ENCODE results near the gene PDAP1.
"Not testable (repeated sequence)": the region's sequence is repeated elsewhere in the genome, so short reads cannot be mapped to it uniquely, and the experiment has no call there.

PDAP1 gene

DNA sequence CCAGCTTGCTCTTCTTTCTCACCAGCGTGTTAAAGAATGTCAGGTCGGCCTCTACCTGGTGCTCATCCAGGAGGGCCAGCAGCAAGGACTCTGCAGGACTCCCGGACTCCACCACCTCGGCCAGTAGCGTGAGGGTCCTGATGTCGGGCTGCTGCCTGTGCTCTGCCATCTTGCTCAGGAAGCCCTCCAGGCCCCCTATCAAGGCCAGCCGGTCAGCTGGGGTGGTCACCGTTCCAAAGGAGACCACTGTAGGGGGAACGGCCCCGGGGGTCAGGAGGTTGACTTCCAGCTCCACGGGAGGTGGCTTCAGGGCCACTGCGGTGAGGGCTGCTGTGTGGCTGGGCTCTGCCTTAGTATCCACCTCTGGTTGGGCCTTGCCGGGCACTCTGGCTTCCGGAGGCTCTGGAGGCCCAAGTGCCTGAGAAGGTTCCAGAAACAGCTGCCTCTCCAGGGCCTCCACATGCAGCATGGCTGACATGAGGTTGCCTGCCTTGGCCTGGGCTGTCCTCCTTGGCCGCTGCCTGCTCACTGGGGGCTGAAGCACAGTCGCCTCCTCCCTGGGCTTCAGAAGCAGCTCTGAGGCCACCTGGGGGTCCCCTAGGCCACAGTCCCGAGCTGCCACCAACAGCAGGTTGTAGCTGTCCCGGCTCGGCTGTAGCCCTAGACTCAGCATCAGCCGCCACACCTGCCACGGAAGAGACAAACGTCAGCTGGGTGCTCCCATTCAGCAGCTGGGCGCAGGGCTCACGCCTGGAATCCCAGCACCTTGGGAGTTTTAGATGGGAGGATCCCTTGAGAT, 16.7 kb upstream of the PDAP1 start:
- no peak for DNase-seq

DNA sequence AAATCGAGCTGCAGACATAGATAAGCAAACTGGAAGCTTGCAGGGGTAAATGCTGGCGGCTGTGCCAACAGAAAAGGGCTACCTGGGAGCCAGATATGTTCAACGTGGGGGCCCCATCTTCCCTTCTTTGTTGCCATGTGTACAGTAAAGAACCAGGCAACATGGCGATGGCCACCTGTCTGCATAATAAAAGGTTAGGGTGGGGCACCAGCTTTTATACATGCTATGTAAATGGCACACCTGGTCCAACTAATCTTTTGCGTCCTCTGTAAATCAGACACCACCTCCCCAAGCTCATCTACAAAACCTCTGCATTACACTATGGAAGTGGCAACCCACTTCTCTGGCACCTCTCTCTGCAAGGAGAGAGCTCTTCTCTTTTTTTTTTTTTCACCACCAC, 14.2 kb upstream of the PDAP1 start:
- no peak for DNase-seq

DNA sequence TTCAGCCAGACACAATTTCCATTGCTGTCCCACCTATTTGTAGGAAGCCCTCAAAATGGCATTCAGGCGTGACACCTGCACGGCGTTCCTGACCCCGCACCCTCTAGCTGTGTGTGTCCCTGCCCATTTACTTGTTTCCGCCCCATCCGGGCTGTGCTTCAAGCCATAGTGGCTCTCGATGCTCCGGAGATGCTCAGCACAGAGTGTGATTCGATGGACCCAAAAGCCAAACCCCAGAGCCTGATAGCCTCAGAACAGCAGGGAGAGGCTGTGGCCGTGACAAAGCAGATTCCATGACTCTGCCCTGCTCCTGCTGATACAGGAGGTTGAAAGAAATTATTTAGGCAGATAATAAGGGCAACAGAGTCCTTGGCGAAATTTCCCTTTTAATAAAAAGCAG, 13.8 kb upstream of the PDAP1 start:
- no peak for DNase-seq

DNA sequence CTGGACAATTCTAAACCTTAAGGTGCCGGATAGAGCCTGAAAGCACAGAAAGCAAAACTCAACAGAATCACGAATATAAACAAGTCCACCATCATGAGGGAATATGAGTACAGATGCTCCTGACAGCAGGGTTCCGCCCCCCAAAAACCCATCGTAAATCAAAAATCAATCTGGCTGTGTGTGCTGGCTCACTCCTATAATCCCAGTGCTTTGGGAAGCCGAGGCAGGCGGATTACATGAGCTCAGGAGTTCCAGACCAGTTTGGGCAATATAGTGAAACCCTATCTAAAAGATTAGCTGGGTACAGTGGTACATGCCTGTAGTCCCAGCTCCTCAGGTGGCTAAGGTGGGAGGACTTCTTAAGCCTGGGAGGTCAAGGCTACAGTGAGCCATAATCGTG, 12.6 kb upstream of the PDAP1 start:
- DNase-seq: no peak

DNA sequence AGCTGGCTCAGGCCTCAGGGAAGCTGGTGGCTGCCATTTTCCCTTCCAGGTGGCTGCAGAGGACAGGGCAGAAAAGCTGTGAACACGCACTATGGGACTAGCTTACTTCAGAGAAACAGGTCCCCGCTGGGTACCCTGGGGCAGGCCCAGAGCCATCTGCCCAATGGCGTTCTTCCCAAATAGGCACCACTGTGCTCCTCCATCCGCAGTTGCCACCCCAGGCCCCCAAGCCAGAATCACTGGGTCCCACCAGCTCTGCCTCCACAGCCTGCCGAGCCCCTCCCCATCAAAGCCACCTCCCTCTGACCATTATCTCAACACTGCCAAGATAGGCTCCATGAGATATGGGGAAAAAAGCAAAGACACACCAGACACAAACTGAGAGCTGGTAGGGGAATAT, 11.8 kb upstream of the PDAP1 start:
- no peak for DNase-seq

DNA sequence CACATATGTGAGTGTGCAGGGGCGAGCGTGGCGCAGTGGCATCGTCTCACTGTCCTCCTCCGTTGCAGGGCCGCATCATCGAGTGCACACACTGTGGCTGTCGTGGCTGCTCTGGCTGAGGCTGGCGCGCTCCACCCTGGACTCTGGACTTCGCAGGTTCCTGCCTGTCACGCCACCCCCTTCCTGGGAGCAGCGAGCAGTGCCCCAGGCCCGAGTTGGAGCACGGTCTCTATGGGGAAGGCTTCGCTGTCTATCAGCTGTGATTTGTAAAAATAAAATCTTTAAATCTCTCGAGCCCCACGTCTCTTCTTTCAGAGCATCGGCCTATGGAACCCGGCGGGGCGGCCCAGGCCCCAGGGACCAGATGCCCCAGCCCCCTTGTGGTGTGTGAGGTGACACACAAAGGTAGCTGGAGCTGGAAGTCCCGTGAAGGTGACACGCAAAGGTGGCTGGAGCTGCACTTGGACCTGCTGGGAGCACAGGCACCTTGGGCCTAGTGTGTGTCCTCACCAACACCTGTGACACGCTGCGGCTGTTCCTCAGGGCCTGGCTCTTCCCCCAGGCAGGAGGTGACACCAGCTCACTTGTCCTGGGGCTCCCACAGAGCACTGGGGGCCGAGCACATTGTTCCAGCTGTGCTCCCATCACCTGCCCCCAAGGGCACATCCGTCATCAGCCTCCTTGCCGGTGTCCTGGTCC, 11.1 kb upstream of the PDAP1 start:
- no peak for DNase-seq

DNA sequence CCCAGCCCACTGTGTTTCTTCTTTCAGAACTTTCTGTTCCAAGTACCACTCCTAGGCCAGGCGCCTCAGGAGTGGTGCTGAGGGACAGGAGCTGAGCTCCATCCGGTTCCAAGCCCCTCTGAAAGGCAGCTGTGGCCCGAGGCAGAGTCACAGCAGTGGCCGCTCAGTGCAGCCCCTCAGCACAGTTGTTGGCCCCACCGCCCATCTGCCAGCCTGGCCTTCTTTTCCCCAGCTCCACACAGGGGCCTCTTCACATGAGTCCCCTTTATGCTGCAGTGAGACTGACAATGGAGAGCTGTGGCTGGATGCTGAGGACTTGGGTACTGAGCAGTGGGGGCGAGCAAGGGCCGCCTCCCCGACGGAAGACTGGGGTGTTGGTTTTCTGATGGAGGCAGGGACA, 9.9 kb upstream of the PDAP1 start:
- no peak for DNase-seq

DNA sequence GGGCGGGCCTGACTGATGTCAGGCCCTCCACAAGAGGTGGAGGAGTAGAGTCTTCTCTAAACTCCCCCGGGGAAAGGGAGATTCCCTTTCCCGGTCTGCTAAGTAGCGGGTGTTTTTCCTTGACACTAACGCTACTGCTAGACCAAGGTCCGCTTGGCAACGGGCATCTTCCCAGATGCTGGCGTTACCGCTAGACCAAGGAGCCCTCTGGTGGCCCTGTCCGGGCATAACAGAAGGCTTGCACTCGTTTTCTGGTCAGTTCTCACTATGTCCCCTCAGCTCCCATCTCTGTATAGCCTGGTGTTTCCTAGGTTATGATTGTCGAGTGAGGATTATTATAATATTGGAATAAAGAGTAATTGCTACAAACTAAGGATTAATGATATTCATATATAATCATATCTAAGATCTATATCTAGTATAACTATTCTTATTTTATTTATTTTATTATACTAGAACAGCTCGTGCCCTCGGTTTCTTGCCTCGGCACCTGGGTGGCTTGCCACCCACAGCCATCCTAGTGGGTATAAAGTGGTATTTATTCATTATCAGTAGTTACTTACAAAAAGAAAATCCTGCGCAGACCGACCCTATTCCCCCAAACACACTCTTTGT, 7.2 kb upstream of the PDAP1 start:
- not testable (repeated sequence) for DNase-seq

DNA sequence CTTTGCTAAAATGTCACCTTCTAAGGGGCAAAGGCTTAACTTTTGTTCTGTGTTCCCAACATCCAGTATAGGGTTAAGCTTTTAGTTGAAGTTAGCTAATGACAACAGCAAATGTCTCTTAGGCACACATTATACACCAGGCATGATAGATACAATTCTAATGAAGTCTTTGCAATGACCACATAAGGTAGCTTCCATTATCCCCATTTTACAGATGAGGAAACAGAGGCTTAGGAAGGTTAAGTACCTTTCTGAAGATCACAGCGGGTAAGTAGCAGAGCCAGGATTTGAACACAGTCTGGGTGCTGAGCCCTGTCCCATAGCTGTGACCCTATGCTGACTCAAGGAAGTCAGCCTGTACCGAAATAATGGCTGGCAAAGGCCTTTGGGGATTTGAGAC, 2.2 kb upstream of the PDAP1 start:
- DNase-seq: no peak

DNA sequence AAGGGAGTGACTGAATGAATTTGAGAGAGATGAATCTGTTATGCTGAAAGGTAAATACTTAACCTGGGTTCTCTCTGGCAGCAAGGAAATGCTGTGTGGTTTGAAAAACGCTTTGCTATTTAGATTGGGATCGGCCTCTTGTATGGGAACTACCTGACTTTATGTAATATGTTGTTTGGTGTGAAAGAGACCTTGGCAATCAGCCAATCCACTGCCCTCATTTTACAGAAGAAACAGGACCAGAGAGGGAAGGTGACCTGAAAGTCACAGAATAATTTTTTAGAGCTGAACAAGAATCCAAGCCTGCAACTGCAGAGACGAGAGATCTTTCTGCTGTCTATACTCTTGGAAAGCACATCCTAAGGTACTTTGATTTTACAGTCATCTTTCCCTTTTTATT, 1.4 kb upstream of the PDAP1 start:
- DNase-seq: no peak

DNA sequence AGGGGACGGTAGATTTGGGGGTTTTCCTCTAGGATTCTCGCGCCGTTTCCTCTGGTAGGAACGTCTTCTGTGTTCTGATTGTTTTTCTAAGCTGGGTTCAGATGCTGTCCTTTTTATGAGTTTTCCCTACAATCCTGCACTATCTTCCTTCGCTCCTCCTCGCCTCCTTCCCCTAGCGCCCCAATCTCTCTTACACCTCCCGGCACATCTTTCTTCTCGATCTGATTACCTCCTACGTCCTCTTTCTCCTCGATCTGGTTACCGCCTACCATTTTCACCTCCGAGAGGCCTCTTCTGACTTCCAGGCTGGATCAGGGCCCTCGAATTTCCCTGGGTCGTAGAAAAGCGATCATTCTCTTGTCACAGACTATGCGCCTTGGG, 785 bp upstream of the PDAP1 start:
- DNase-seq: no peak

DNA sequence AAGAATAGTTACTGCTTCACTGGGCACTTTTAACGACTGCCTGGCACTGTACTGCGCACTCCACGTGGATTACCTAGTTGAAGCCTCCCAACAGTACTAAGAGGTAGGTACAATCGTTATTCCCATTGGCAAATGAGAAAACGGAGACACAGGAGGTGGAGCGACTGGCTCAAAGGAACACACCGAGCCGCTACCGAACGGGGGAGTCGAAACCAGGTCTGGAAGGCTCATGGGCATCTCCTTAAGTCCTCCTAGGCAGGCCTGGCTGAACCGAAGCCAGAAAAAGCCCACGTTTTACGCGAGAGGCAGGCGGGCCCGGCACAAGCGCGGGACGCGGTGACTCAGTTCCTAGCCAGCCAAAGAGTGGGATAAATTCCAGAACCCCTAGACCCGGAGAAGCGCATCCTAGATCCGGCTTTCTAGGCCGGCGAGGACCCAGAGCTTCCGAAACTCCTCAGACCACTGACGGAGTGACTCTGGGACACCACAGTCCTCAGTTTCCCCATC, 472 bp downstream of the PDAP1 start:
- peak; percentile 26 for DNase-seq

DNA sequence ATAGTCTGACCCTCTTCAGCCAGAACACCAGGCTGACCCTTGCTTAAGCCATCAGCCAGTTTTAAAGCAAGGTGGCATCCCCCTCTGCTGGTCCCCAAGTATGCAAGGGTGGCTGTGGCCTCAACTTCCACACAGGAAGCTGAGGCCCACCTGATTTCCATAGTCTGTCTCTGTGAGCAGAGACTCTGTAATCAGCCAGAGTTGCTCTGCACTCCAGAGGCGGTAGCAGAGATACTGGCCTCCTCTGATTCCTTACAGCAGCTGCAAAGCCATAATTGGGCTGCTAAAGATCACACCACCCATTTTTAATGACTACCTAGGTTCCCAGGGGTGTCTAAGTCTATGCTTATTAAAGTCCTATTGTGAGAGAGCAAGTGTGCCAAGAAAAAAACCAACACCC, 1.8 kb downstream of the PDAP1 start:
- peak; percentile 82 for DNase-seq

DNA sequence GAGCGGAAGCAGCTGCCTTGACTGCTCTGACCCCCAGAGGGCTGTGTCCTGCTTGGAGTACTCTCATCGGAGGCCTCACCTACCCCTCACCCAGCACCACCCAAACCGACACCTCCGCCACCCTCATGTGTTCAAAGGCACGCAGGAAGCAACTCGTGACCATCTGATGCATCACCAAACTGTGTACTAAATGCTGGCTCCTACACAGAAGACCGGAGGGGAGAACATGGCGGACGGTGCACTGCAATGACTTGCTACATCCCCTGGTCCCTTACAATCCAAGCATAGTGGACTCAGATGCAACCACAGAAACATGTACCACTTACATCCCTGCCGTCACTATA, 3.4 kb downstream of the PDAP1 start:
- no peak for DNase-seq

DNA sequence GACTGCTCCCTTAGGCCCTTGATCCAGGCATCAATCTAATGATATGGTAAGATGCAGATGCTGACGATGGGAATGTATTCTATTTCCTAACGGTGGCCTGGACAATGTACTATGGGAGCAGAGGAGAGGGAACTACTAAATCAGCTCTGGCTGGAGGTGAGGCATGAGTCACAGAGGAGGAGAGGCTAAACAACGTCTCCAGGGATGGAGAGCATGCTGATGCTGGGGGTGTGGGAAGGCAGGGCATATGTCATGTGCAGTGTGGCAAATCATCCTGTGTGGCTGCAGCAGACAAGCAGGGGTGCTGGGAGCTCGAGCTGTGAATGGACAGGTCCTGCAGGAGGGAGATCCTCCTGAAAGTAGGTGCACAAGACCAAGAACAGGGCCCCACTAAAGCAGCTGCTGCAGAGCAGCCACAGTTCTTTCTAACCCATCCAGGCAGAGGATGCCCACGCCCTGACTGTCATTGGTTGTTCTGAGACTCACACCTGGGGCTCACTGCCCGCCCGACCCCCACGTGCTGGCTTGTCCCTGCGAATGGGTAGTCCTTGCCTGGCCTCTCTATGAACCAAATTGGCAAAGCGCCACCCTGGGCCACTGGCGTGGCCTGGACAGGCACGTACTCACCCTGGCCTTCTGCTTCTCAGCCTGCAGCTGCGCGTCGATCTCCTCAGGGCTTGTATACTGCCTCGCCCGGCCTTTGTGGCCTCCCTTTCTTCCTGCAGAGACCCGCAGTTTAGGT, 4.0 kb downstream of the PDAP1 start:
- DNase-seq: no peak

DNA sequence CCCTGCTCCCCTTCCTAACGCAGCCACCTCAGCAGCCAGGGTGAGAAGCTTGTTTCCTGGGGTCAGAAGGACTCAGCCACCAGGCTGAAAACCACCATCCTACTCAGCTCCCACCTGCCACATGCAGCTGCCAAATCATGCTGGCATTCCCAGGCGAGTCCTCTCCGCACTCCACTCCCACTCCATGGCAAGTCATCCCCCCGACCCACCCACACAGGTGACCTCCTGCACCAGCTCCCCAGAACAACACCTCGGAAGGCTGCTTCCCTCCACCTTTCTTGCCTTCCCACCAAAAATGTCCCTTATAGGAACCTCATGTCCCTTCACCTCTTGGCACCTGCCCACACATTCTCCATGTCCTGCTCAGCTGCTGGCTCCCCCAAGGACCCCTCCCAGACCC, 4.6 kb downstream of the PDAP1 start:
- no peak for DNase-seq

DNA sequence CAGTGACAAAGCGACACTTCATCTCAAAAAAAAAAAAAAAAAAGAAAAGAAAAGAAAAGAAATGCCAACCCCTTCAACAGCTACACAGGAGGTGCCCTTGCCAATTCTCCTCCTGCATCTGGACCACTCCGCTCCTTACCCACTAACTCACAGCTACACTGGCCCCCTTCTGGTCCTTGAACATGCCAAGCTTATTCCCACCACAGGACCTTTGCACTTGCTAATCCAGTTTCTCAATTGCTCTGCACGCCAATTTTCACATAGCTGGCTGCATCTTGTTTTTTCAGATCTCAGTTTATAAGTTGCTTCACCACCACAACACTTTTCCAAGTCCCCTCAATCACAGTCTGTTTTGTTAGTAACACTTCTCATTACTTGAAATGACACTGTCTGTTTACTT, 5.5 kb downstream of the PDAP1 start:
- DNase-seq: no peak

DNA sequence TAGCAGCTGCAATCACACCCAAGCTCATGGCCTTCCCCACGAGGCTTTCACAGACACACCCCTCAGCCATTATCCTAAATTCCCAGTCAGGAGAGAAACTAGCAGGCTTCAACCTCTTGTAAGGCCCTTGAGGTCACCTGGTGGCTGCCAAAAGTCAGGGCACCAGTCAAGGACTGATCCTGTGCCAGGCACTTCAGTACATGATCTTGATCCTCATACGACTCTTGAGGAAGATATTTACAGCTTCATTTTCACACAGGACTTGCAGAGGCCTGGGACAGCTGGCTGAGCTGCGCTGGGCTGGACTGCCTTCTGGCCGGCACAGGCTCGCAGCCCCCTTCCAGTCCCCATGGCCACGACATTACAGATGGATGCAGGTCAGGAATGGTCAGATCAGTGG, 8.8 kb downstream of the PDAP1 start:
- no peak for DNase-seq

DNA sequence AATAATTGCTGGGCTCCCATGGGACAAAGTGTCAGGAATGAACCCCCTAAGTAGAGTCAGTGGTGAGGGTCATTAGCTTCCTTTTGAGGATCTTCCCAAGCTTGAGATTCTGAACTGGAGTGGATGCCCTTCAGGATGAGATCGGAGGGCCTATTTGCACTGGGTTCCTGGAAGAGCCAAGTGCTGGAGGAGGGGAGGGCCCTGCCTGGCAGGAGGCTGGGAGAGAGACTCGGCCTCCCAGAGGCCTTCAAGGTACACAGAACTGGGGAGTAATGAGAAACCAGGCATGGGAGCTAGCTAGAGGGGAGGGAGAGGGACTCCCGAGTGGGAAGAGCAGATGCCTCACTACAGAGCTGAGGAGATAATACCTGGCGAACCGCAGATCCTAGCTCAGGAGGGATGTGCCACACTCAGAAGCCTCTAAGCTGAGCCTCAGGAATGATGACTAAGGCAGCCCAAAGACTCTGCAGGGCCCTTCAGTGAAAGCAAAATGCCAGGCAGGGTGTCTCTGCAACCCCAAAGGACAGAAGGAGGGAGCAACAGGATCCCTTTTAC, 9.4 kb downstream of the PDAP1 start:
- DNase-seq: no peak

DNA sequence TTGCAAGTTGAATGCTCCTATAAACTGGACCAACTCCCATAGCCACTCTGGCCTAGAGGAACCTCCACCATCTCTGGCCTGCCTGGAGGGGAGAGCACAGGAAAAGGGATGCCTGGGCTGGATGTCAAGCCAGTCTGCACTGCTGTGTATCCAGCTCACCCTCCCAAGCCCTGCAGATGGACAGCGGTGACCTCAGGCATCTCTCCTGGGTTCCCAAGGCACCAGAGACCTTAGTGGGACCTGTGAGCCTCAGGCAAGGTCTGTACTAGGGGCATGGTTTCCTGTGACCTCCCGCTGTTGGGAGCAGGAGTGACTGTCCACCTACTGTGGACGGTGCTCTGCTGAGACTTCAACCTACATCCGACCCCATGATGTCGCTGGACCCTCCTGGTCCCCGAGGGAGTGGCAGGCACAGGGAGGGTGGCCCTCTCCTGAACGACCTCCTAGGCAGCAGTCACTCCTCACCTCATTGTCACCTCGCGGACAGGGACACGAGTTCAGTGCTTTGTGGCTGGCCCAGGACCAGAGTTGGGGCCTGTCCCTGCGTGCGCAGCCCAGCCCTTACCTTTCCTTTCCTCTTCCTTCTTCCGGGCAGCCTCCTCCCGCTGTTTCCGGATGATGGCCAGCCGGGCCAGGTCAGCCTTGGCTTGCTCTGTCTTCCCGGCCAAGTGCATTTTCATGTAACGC, 11.0 kb downstream of the PDAP1 start:
- no peak for DNase-seq

DNA sequence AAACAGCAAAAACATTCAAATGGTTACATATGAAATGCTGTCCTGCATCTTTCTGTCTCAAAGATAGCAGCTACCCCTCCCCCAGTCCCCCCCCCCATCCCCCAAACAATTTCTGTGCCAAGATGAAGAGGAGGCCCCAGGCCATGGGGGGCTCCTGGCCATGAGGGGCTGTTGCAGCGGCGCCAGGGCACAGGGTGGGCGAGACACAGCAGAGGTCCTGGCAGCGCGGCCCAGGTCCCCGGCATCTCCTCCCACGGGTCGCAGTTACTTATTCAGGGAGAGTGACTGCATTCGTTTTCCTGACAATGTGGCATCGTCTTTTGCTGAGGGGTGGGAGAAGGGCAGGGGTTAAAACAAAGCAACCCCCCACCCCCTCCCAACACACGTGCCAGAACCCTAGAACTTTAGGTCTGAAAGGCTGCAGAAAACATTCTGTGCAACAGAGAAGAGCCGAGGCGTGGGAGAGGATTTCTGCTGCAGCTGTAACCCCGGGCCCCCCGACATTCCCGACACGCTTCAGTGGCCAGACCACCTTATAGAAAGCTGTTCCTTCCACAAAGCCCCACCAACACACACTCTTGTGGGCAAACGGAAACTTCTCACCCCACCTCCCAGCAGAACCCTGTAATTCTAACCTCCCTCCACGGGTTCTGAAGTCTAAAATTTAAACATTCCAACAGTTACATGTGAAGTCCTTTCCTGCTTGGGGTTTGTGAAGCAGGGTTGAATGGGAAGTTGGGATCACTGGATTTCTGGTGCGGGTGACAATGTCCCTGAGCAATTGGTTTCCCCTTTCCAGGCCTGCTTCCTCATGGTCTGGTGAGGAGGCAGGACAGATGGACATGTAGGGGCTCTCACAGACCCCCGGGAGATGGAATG, 11.7 kb downstream of the PDAP1 start:
- no peak for DNase-seq

Data from NCI-H1436 (cell line).